HG02870 (cell line): ENCODE measurements around the gene PAK4.
"Not testable (repeated sequence)": the region's sequence is repeated elsewhere in the genome, so short reads cannot be mapped to it uniquely, and the experiment has no call there.

Experiments used
- ATAC-seq: cut with Tn5 transposase; IDR thresholded peaks from one replicate; pipeline ENCODE4 v1.9.1; 2021; ENCODE audit warnings: mild to moderate bottlenecking, moderate library complexity; ENCODE audit not compliant: unreplicated experiment

The PAK4 gene

GRCh38 chr19:39200066-39200802 is 74.6 kb downstream of the PAK4 start:
- ATAC-seq = no peak

- no peak for ATAC-seq
Observed at GRCh38 chr19:39200803-39201115, 75.2 kb downstream of the PAK4 start.

- ATAC-seq = no peak
Observed at GRCh38 chr19:39202998-39203355, 77.4 kb downstream of the PAK4 start.

- no peak for ATAC-seq
Observed at GRCh38 chr19:39203372-39204341, 78.1 kb downstream of the PAK4 start, which contains the start of gene SYCN. Gene SYCN, minus strand, starts transcription at chr19:39204263. Its CDS starts 9 bp downstream, at chr19:39204254.

- no peak for ATAC-seq
Observed at GRCh38 chr19:39205449-39205764, 79.8 kb downstream of the PAK4 start.

GRCh38 chr19:39206122-39206521 is 80.5 kb downstream of the PAK4 start:
- ATAC-seq = no peak

- no peak for ATAC-seq
Observed at GRCh38 chr19:39207293-39207836, 81.8 kb downstream of the PAK4 start.

GRCh38 chr19:39208175-39208795 is 82.7 kb downstream of the PAK4 start:
- no peak for ATAC-seq

GRCh38 chr19:39209196-39209595 is 83.6 kb downstream of the PAK4 start:
- ATAC-seq = no peak

- ATAC-seq = no peak
Observed at GRCh38 chr19:39211731-39212374, 86.3 kb downstream of the PAK4 start.

GRCh38 chr19:39212375-39212742 is 86.8 kb downstream of the PAK4 start:
- ATAC-seq = no peak

GRCh38 chr19:39215323-39215722 is 89.7 kb downstream of the PAK4 start:
- not testable (repeated sequence) for ATAC-seq

- no peak for ATAC-seq
Observed at GRCh38 chr19:39217094-39217493, 91.5 kb downstream of the PAK4 start.

GRCh38 chr19:39218230-39219007 is 92.8 kb downstream of the PAK4 start:
- no peak for ATAC-seq

- not testable (repeated sequence) for ATAC-seq
Observed at GRCh38 chr19:39219108-39219507, 93.5 kb downstream of the PAK4 start.

GRCh38 chr19:39223703-39224279 is 98.2 kb downstream of the PAK4 start:
- ATAC-seq = no peak

GRCh38 chr19:39224910-39225309 is 99.3 kb downstream of the PAK4 start:
- no peak for ATAC-seq
